HG03045 (cell line): ENCODE results near the gene ATR.
"Not testable (repeated sequence)": the region's sequence is repeated elsewhere in the genome, so short reads cannot be mapped to it uniquely, and the experiment has no call there.

Experiments
- ATAC-seq: cut with Tn5 transposase; IDR thresholded peaks from one replicate; pipeline ENCODE4 v1.9.1; 2021; ENCODE audit warnings: mild to moderate bottlenecking, moderate library complexity; ENCODE audit not compliant: unreplicated experiment

ATR gene

DNA sequence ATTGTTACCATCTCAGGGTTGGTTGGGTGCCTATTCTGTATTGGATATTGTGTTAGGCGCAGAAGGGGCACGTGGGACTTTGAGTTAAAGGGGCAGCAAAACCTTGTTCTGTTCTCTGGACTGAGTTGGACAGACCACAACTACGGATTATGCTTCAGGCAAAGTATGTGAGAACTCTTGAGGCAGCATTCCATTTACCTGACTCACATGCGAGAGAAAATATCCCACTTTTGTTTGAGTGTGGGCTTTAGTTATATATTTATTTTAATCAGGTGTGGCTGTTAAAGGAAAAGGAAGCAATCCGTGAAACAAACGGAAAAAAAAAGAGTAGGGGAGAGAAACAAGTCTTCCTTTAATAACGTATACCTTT lies 17.0 kb upstream of the ATR start:
- no peak for ATAC-seq

DNA sequence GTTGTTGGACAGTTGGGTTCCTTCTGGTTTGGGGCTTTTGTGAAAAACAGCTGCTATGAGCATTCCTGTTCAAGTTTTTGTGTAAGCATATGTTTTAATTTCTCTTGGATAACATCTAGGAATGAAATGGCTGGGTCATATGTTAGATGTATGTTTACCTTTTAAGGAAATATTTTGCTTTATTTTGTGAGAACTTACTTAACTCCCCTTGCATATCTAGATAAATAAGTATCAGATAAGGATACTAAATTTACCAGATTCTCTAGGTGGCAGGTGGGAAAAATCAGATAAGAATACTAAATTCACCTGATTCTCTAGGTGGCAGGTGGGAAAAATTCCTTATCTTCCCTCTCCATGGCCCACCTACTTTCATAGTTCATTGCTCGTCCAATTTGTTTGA lies 16.6 kb upstream of the ATR start:
- no peak for ATAC-seq

DNA sequence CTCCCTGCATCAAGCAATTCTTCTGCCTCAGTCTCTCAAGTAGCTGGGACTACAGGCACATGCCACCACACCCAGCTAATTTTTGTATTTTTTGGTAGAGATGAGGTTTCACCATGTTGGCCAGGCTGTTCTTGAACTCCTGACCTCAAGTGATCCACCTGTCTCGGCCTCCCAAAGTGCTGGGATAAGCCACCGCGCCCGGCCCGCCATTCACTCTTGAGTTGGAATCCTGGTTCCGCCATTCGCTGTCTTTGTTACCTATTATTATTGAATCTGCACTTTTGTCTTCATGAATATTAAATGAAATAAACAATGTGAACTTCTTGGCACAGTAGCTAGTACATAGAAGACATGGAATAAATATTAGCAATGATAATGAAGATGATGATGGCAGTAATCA lies 13.7 kb upstream of the ATR start:
- ATAC-seq: not testable (repeated sequence)

DNA sequence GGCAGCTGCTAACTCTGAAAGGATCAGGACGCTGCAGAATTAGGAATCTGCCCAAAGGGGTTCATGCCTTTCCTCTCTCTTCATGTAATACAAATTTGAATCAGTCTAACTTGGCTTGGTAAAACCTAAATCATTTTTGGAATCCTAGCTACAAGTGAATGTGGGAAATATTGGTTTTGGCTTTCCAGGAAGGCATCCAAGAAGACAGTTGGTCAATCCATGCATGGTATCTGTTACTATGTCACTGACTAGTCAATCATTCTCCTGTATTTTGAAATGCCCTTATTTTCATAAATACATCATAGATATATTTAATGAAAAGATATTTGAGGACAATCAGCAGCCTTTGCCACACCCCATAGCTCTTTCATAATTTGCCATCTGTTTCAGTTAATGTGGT lies 10.2 kb upstream of the ATR start:
- ATAC-seq: no peak

DNA sequence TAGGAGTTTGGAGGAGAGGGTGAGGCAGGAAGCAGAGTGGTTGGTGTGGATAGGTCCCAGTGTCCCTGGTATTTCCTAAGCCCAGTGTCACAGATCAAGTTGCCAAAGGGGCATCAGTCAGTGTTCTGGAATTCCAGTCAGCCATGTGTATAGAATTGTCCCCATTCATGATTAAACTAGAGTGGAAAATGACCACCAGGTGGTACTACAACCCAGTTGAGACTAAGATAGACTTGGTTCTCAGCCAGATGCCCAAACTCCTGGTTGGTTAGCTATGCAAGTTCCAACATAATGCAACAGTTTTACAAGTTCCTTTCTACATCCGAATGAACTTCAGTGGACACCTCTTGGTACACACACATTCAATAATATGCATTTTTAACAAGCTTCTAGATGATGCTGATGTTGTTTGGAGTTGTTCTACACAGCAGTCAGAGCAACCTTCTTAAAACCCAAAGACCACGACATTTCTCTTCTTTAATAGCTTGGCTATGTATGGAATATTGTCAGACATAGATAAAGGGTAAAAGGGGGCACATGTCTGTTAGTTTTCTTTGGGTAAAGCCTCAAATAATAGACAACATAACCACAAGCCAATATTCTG lies 8.4 kb upstream of the ATR start:
- no peak for ATAC-seq

DNA sequence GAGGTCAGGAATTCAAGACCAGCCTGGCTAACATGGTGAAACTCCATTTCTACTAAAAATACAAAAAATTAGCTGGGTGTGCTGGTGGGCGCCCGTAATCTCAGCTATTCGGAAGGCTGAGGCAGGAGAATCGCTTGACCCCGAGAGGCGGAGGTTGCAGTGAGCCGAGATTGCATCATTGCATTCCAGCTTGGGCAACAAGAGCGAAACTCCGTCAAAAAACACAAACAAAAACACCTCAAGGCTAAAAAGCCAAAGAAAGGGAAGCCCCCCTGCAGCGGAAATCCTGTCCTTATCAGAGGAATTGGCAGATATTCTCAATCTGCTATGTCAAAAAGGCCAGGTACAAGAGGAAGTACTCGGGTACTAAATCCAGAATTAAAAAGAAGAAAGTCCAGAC lies 2.5 kb upstream of the ATR start:
- not testable (repeated sequence) for ATAC-seq

DNA sequence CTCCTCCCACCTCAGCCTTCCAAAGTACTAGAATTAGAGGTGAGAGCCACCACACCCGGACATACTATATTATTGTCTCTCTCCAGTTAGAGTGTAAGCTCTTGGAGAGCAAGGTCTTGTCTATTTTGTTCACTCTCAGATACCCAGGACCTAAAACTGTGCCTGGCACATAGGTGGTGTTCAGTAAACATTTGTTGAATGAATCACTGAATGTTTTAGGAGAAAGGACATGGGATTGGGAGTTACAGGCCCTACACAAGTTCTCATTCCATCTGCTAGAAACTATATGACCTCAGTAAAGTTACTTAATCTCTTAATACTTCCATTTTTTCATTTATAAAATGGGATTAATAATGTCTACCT lies 1.5 kb upstream of the ATR start:
- no peak for ATAC-seq

DNA sequence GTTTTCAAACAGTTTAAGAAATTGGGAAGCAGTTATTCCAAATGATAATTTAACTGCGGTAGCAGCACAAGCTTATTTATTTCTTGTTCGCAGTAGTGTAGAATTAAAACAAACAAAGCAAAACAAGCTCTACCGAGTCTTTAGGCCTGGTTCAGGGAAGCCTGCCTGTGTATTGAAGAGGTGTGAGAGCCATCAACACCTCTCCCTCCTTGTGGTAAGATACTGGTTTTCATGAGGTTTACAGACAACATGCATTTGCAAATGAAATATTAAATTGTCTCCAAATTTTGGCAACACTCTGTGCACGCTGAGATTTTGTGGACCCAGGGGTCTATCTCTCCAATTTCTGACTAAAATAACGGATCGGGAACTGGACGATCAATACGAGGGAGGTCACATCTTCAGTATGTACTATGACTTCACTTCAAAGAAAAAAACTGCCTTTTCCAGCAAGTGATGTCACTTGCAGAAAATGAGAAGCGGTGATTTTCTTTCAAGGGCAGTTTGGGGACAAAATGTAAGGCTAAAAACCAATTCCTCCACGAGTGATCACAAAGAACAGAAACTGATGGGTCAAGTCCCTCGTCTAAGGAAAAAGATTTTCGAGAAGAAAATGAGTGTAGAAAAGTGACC lies 721 bp downstream of the ATR start:
- no peak for ATAC-seq

DNA sequence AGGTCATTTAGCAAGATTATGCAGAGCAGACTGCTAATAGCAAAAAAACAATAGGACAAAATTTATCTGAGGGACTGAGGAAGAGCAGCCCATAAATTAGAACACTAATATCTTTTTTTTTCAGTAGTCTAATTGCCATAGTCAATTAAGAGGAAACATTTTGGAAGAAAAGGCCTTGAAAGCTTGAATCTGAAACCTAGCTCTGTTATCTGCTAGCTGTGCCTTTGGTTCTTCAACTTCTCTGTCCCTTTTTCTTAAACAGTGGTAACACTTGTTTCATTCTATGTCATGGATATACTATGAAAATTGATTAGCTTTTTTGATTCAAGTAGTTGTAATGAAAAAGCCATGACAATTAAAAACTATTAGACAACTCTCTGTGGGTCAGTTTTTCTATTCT lies 1.7 kb downstream of the ATR start:
- no peak for ATAC-seq

DNA sequence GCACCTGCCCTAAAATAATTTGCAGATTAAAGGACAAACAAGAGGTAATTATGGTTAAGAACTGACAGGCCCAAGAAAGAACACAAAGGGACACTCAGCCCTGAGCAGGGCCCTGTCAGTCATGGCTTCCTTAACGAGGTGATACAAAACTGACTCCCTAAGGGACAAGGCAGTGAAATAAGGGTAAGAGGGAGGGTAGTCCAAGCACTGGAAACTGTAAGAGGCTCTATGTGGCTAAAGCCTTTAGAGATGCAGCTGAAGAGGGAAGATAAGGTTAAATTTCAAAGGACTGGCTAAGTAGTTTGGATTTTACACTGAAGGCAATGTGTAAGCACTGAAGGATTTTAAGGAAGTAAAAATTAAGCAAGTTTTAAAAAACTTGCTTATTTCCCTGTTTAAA lies 3.9 kb downstream of the ATR start:
- no peak for ATAC-seq

DNA sequence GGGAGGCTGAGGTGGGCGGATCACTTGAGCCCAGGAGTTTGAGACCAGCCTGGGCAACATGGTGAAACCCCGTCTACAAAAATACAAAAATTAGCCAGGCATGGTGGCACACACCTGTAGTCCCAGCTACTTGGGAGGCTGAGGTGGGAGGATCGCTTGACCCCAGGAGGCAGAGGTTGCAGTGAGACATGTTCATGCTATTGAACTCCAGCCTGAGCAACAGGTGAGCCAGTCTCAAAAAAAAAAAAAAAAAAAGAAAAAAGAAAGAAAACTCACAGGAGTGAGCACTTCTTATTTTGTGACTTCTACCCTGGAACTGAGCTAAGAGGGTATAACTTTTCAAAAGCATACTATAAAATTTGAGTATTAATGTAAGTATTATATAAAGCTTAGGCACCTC lies 4.3 kb downstream of the ATR start:
- not testable (repeated sequence) for ATAC-seq

DNA sequence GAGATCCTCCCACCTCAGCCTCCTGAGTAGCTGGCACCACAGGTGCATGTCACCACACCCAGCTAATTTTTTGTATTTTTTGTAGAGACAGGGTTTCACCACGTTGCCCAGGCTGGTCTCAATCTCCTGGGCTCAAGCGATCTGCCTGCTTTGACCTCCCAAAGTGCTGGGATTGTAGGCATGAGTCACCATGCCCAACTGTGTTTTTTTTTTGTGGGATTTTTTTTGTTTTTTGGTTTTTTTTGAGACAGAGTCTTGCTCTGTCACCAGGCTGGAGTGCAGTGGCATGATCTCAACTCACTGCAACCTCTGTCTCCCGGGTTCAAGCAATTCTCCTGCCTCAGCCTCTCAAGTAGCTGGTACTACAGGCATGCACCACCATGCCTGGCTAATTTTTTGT lies 9.1 kb downstream of the ATR start:
- ATAC-seq: not testable (repeated sequence)

DNA sequence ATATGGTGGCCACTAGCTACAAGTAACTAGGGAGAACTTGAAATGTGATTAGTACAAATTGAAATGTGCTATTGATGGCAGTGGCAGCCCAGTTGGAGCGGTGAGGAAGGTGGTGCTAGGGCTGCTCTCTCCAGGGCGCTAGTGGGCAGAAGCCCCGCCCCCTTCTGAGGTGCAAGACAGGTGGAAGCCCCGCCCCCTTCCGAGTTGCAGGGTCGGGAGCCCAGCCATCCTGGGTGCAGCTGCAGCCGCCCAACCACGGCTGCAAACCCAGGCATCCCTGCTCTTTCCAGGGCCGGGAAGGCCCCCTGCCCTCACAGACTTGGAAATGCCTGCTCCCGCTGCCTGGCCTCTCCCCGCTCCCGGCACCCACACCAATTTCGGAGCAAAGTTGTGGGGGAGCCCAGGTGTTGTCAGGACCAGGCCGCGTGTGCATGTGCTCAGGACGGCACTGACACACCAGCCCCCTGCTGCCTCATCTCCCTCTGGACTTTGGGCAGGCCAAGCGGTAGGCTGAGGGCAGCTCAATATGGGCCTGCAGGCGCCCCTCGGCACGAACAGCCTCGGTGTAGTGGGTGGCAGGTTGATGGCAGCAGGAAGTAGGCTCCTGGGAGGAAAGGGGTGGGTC lies 10.0 kb downstream of the ATR start:
- ATAC-seq: no peak

DNA sequence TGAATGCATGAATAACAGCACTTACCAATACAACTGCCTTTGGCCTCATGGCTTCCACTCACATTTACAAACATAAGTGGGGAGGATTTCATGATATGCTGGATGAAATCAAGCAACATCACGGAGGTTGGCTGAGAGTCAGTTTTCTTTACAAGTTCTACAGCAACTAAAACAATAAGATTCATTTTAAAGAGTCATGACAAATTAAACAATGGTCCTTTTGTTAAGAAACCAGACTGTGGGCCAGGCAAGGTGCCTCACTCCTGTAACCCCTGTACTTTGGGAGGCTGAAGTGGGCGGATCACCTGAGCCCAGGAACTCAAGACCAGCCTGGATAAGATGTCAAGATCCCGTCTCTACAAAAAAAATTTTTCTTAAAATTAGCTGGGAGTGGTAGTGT lies 12.4 kb downstream of the ATR start:
- no peak for ATAC-seq

DNA sequence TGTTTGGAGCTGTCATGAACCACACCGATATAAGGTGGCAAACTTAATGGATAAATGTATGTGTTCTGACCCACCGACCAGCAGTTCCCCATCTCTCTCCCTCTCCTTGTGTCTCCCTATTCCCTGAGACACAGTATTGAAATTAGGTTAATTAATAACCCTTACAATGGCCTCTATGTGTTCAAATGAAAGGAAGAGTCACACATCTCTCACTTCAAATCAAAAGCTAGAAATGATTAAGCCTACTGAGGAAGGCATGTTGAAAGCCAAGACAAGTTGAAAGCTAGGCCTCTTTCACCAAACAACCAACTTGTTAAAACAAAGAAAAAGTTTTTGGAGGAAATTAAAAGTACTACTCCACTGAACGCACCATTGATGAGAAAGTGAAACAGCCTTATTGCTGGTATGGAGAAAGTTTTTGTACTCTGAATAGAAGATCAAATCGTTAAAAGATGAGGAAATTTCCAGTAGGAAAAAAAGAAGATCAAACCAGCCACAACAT lies 15.0 kb downstream of the ATR start:
- no peak for ATAC-seq

DNA sequence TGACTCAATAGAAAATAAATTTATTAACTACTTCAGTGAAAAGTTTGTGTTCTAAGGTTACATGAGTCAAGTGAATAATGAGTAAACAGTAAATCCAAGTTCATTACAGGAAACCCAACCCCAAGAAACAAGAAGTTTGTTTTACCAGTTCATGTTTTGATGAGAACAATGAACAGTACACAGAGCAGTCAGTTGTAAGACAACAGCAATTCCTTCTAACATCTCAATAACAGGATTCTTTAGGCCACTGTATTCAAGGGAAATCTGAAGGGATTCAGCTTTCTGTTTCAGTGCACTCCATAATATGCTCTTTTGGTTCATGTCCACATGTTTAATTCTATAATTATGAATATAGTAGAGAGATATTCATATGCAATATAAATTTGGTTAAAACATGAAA lies 18.4 kb downstream of the ATR start:
- no peak for ATAC-seq

DNA sequence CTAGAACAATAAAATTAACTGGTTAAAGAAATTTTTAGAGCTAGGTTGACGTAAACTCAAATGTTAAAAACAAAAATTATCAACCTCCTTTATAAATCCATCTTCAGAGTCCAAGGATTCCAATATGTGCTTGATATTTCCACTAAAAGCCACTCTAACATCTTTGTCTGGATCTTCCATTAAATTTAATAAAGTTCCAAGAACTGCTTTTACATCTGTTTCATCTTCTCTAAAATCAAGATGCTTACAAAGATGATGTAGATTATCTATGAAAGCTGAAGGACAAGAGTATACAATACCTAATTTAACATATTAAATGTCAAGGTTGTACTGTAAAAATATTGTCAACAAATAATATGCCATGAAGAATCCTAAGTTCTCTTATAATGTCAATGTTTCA lies 24.8 kb downstream of the ATR start:
- ATAC-seq: no peak

DNA sequence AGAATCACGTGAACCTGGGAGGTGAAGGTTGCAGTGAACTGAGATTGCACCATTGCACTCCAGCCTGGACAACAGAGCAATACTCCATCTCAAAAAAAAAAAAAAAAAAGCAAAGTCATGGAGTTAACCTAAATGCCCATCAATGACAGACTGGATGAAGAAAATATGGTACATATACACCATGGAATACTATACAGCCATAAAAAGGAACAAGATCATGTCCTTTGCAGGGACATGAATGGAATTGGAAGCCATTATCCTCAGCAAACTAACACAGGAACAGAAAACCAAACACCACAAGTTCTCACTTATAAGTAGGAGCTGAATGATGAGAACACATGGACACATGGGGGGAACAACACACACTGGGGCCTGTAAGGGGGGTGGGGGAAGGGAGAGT lies 26.0 kb downstream of the ATR start:
- not testable (repeated sequence) for ATAC-seq

DNA sequence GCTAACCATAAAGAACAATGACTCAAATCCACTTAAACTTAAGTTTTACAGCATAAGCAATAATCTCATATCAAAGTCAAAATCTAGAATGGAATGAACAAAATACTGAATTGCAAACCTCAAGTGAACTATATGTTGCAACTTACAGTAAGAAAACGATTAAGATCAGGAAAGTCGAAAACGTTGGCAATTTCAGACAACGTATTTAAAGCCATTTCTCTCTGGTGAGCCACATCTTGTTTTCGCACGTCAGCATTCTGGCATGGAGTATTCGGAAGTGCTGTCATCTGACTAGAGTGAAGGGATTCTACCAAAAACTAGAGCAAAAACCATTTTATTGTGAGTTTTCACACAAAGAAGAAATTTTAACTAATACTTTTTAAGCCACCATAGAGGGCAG lies 28.5 kb downstream of the ATR start:
- ATAC-seq: no peak

DNA sequence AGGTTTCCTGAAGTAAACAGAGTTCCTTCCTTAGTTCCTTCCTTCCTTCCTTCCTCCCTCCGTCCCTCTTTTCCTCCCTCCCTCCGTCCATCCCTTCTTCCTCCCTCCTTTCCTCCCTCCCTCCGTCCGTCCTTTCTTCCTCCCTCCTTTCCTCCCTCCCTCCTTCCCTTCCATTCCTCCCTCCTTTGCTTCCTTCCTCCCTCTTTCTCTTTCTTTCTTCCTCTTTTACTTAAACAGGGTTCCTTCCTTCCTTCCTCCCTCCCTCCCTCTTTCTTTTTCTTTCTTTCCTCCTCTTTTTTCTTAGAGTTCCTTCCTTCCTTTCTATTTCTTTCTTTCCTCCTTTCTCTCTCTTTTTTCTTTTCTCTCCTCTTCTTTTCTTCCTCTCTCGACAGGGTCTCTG lies 35.2 kb downstream of the ATR start:
- no peak for ATAC-seq

DNA sequence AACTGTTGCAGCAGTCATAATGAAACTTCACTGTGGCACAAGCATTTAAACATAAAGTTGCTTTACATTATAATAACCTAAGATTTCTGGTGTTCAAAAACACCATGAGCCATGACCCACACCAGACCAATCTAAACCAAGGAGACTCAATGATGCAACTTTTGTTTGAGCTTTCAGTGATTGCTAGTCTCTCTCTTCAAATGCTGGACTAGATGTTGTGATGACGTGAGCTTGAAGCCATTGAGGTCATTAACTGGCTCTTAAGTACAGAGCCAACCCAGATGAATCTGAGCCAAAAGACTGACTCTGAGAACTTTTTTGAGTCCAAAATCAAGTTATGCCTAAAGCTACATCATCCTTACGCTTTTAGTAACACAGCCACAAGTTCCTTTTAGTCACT lies 36.5 kb downstream of the ATR start:
- no peak for ATAC-seq

DNA sequence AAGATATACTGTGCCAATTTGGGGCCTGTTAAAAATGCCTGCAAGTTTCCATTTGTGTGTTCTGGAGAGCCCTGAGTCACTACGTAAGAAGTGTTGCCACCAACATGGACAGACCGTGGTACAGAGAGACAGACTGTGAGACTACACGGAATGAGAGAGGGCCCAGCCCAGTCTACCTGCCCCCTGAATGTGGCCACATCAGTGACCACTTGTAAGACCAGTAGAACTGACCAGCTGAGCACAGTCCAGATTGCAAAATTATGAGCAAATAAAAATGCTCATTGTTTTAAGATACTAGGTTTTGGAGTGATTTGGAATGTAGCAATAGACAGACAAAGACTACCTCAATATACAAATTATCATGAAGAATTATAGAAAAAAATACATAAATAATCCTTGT lies 42.0 kb downstream of the ATR start:
- no peak for ATAC-seq

DNA sequence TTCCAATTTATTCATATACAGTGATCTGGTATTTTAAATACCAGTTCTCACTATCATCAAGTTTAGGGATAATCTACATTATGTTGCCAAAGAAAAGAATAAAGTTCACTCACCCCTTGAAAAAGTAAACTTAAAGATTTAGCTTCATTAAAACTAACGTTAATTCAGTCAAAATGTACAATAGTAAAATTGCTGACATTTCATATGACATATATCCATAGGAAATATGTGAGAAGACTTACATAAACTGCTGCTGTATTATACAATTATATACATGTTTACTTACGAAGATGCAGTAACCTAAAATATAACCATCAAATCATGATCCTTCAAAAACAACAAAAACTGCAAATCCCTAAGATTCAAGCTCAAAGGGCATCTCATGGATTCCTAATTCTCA lies 44.0 kb downstream of the ATR start:
- no peak for ATAC-seq
